ENCODE measurements around the gene KIF1B.

DNA sequence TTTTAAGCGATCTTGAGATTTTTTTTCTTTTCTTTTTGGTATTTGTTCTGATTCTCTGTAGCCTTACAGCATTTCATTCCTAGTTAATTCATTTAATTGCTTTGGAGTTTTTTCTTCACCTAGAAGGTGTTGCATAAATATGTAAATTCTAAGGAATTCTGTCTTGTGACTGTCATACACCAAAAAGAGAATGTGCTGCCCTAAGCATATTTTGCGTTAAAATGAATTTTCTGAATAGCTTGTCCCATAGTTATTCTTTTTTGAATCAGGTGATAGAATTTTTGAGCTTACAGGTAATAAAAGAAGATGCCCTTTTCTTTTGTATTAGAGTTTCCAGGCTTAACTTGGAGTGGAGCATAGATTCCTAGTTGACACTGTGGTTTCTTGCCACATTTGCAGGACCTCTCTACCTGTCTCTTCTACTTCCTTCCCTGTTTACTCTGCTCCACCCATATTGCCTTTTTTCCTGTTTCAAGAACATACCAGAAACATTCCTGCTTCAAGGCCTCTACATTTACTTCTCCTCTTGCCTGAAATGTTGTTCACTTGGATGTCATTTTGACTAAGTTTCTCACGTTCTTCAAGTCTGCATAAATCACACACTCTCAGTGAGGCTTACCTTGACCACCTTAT lies 53.2 kb downstream of the KIF1B start:
- TF ChIP-seq, protein P1, sequence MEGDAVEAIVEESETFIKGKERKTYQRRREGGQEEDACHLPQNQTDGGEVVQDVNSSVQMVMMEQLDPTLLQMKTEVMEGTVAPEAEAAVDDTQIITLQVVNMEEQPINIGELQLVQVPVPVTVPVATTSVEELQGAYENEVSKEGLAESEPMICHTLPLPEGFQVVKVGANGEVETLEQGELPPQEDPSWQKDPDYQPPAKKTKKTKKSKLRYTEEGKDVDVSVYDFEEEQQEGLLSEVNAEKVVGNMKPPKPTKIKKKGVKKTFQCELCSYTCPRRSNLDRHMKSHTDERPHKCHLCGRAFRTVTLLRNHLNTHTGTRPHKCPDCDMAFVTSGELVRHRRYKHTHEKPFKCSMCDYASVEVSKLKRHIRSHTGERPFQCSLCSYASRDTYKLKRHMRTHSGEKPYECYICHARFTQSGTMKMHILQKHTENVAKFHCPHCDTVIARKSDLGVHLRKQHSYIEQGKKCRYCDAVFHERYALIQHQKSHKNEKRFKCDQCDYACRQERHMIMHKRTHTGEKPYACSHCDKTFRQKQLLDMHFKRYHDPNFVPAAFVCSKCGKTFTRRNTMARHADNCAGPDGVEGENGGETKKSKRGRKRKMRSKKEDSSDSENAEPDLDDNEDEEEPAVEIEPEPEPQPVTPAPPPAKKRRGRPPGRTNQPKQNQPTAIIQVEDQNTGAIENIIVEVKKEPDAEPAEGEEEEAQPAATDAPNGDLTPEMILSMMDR (IDR thresholded peaks at IDR 0.05) = no peak
- no peak for TF ChIP-seq POLR2A (IDR thresholded peaks at IDR 0.05)
- TF ChIP-seq EP300 (IDR thresholded peaks at IDR 0.05) = no peak
